HG03196 (cell line): ENCODE data around the gene LOXHD1.

Experiments used
- ATAC-seq: cut with Tn5 transposase; IDR thresholded peaks from one replicate; pipeline ENCODE4 v1.9.1; 2021; ENCODE audit not compliant: unreplicated experiment

The LOXHD1 gene

GRCh38 chr18:46459789-46460455 lies 197.1 kb downstream of the LOXHD1 start:
- ATAC-seq: no peak

GRCh38 chr18:46458472-46458871 lies 198.5 kb downstream of the LOXHD1 start:
- ATAC-seq: no peak

GRCh38 chr18:46456691-46457090 lies 200.3 kb downstream of the LOXHD1 start:
- no peak for ATAC-seq

- no peak for ATAC-seq
These were observed 204.2 kb downstream of the LOXHD1 start for GRCh38 chr18:46452820-46453219.

- no peak for ATAC-seq
These were observed 207.5 kb downstream of the LOXHD1 start for GRCh38 chr18:46449499-46449898.

GRCh38 chr18:46449033-46449432 lies 208.0 kb downstream of the LOXHD1 start:
- ATAC-seq: no peak

- no peak for ATAC-seq
These were observed 208.7 kb downstream of the LOXHD1 start for GRCh38 chr18:46448347-46448746.

- ATAC-seq: no peak
These were observed 209.2 kb downstream of the LOXHD1 start for GRCh38 chr18:46447792-46448191.

- no peak for ATAC-seq
These were observed 209.7 kb downstream of the LOXHD1 start for GRCh38 chr18:46447323-46447722.

- ATAC-seq: no peak
These were observed 211.3 kb downstream of the LOXHD1 start for GRCh38 chr18:46445522-46446313.

GRCh38 chr18:46439037-46439436 lies 218.0 kb downstream of the LOXHD1 start:
- no peak for ATAC-seq

- no peak for ATAC-seq
These were observed 220.0 kb downstream of the LOXHD1 start for GRCh38 chr18:46437061-46437460.

- no peak for ATAC-seq
These were observed 220.4 kb downstream of the LOXHD1 start for GRCh38 chr18:46436621-46437020.

- ATAC-seq: no peak
These were observed 222.0 kb downstream of the LOXHD1 start for GRCh38 chr18:46435031-46435430.

- no peak for ATAC-seq
These were observed 222.4 kb downstream of the LOXHD1 start for GRCh38 chr18:46434629-46435028.

GRCh38 chr18:46433121-46433826 lies 223.7 kb downstream of the LOXHD1 start:
- no peak for ATAC-seq

GRCh38 chr18:46431522-46432171 lies 225.4 kb downstream of the LOXHD1 start:
- ATAC-seq: no peak

- ATAC-seq: no peak
These were observed 227.3 kb downstream of the LOXHD1 start for GRCh38 chr18:46429649-46430224.

- no peak for ATAC-seq
These were observed 227.9 kb downstream of the LOXHD1 start for GRCh38 chr18:46429130-46429529.

GRCh38 chr18:46428368-46428767 lies 228.7 kb downstream of the LOXHD1 start:
- no peak for ATAC-seq
